ENCODE measurements around the gene SLCO4A1.

GRCh38 chr20:62700261-62700930 lies 58.1 kb downstream of the SLCO4A1 start:
- TF ChIP-seq CTCF (IDR thresholded peaks at IDR 0.05) (no peak), POLR2A (IDR thresholded peaks at IDR 0.05) (no peak)

Measured in uterus (tissue), 2 donors.